ENCODE measurements around the gene SLC6A18.

SLC6A18 gene

GRCh38 chr5:1183424-1184162 lies 41.6 kb upstream of the SLC6A18 start:
- TF ChIP-seq CTCF (IDR thresholded peaks at IDR 0.05; ENCODE audit: low read depth, low read length, missing control alignments): no peak
- no peak for DNase-seq (ENCODE audit: extremely low read depth, low read depth)
- H3K4me3 ChIP-seq (replicated peaks; ENCODE audit: low read depth, low read length): no peak overlapping the region

- no peak overlapping the region for H3K4me3 ChIP-seq (replicated peaks; ENCODE audit: low read depth, low read length)
- no peak for DNase-seq (ENCODE audit: extremely low read depth, low read depth)
- no peak for TF ChIP-seq CTCF (IDR thresholded peaks at IDR 0.05; ENCODE audit: low read depth, low read length, missing control alignments)
Measured at GRCh38 chr5:1184163-1184470, 41.1 kb upstream of the SLC6A18 start.

GRCh38 chr5:1184481-1184880 lies 40.7 kb upstream of the SLC6A18 start:
- no peak overlapping the region for H3K4me3 ChIP-seq (replicated peaks; ENCODE audit: low read depth, low read length)
- no peak for DNase-seq (ENCODE audit: extremely low read depth, low read depth)
- no peak for TF ChIP-seq CTCF (IDR thresholded peaks at IDR 0.05; ENCODE audit: low read depth, low read length, missing control alignments)

GRCh38 chr5:1185038-1185627 lies 40.0 kb upstream of the SLC6A18 start:
- H3K4me3 ChIP-seq (replicated peaks; ENCODE audit: low read depth, low read length): no peak overlapping the region
- no peak for DNase-seq (ENCODE audit: extremely low read depth, low read depth)
- no peak for TF ChIP-seq CTCF (IDR thresholded peaks at IDR 0.05; ENCODE audit: low read depth, low read length, missing control alignments)

GRCh38 chr5:1185629-1186350 lies 39.4 kb upstream of the SLC6A18 start:
- H3K4me3 ChIP-seq (replicated peaks; ENCODE audit: low read depth, low read length): no peak overlapping the region
- no peak for TF ChIP-seq CTCF (IDR thresholded peaks at IDR 0.05; ENCODE audit: low read depth, low read length, missing control alignments)
- no peak for DNase-seq (ENCODE audit: extremely low read depth, low read depth)

- no peak overlapping the region for H3K4me3 ChIP-seq (replicated peaks; ENCODE audit: low read depth, low read length)
- no peak for TF ChIP-seq CTCF (IDR thresholded peaks at IDR 0.05; ENCODE audit: low read depth, low read length, missing control alignments)
- DNase-seq (ENCODE audit: extremely low read depth, low read depth): no peak
Measured at GRCh38 chr5:1186351-1187233, 38.6 kb upstream of the SLC6A18 start.

Measured in HFF-Myc (cell line).